GM12801 (cell line): ENCODE measurements around the gene GAL3ST1.

Experiments
- TF ChIP-seq, protein P1 (sequence below): IDR thresholded peaks from one replicate; pipeline ENCODE4 v1.5.1; 2011; ENCODE audit warnings: control low read depth; ENCODE audit not compliant: insufficient read length; ENCODE audit errors: extremely low read depth

The GAL3ST1 gene, protein sequence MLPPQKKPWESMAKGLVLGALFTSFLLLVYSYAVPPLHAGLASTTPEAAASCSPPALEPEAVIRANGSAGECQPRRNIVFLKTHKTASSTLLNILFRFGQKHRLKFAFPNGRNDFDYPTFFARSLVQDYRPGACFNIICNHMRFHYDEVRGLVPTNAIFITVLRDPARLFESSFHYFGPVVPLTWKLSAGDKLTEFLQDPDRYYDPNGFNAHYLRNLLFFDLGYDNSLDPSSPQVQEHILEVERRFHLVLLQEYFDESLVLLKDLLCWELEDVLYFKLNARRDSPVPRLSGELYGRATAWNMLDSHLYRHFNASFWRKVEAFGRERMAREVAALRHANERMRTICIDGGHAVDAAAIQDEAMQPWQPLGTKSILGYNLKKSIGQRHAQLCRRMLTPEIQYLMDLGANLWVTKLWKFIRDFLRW

DNA sequence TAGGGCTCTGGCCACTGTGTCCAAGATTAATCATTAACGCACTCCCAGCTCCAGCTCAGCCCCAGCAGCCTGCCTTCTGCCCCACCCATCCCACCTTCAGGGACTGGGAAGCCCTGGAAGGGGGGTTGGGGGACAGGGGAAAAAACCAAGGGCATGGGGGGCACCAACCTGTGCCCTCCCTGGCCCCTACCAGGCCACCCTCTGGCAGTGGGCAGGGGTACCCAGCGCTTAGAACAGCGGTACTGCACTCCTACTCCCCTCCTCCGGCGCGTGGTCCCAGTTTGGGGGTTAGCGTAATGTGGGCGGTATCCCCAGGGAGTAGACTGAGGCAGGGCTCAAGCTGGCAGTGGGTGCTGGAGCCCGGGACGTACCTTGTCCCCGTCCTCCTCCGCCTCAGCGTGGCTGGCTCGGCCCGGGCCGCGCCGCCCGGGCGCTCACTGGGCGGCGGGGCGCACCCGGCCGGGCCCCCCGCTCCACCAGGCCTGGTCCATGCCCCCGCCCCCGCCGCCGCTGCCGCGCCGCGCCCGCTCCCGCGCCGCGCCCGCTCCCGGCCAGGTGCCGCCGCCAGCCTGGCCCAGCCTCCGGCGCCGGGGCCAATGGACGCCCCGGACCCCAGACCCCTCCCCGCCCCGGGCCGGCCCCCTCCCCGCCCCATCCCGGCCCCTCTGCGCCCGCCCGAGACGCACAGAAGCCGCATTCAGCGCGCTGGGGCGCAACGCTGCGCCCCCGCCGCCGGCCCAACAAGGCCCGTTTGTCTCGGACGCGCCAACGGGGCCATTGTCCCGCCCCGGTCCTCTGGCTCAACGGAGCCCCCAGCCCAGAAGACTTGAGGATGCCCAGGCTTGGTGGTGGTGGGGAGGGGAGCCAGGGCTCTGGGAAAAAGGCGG, at the start of gene GAL3ST1:
TSS of gene GAL3ST1 (minus strand) at position 571 of the 887 bp plus-strand sequence. CDS start 17,273 bp downstream, outside the sequence.
- TF ChIP-seq, protein P1, sequence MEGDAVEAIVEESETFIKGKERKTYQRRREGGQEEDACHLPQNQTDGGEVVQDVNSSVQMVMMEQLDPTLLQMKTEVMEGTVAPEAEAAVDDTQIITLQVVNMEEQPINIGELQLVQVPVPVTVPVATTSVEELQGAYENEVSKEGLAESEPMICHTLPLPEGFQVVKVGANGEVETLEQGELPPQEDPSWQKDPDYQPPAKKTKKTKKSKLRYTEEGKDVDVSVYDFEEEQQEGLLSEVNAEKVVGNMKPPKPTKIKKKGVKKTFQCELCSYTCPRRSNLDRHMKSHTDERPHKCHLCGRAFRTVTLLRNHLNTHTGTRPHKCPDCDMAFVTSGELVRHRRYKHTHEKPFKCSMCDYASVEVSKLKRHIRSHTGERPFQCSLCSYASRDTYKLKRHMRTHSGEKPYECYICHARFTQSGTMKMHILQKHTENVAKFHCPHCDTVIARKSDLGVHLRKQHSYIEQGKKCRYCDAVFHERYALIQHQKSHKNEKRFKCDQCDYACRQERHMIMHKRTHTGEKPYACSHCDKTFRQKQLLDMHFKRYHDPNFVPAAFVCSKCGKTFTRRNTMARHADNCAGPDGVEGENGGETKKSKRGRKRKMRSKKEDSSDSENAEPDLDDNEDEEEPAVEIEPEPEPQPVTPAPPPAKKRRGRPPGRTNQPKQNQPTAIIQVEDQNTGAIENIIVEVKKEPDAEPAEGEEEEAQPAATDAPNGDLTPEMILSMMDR, result no peak

DNA sequence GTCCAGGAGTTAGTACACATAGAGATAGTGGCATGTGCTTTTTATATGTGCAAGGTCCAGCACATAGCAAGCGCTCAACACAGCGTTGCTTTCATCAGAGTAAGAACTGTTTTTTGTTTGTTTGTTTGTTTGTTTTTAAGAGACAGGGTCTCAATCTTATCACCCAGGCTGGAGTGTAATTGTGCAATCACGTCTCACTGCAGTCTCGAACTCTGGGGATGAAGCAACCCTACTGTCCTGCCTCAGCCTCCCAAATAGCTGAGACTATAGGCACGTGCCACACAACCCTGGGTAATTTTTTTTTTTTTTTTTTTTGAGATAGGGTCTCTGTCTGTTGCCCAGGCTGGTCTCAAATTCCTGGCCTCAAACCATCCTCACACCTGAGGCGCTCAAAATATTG, 43.4 kb upstream of the GAL3ST1 start:
- TF ChIP-seq, protein P1, result no peak

DNA sequence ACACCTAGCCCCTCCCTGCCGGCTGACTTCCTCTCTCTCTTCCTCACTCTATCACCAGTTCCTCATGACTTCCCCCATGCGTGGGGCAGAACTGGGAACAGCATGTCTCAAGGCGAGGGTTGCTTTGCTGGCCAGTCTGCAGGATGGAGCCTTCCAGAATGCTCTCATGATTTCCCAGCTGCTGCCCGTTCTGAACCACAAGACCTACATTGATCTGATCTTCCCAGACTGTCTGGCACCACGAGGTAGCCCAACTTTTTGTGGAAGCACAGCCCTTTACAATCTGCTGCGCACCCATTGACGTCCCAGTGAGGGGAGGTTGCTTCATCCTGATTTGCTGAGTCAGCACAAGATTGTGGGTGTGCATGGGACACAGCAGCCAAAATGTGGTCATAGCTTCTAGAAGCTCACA, 41.1 kb upstream of the GAL3ST1 start:
- TF ChIP-seq, protein P1, result no peak

DNA sequence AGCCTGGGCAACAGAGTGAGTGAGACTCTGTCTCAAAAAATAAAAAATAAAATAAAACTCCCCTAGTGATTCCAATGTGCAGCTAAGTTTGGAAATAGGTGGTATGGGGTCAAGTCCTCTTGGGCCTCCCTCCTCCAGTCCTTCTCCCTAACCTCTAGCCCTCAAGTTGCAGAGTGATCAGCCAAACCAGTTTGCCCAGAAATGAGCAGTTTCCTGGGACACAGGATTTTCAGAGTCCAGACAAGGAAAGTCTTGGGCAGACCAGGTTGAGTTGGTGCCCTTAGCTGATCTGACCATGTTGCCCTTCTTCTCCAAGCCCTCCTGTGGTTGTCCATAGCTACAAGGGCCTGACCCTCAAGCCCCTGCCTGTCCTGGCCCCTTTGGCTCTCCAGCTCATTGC, 40.4 kb upstream of the GAL3ST1 start:
- TF ChIP-seq, protein P1, result no peak

DNA sequence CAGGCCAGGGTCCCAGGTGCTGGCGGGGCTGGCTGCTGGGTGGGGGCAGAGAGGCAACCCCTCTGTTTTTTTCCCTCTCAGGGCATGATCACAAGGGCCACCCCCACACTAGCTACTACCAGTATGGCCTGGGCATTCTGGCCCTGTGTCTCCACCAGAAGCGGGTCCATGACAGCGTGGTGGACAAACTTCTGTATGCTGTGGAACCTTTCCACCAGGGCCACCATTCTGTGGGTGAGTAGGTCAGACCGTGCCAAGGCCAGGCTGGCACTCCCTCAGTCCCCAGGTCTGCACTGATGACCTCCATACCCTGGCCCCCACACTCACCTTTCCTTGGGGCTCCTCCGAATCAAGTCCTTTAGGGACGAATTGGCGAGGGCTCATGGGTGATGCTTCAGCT, 39.8 kb upstream of the GAL3ST1 start:
- TF ChIP-seq, protein P1, result no peak

DNA sequence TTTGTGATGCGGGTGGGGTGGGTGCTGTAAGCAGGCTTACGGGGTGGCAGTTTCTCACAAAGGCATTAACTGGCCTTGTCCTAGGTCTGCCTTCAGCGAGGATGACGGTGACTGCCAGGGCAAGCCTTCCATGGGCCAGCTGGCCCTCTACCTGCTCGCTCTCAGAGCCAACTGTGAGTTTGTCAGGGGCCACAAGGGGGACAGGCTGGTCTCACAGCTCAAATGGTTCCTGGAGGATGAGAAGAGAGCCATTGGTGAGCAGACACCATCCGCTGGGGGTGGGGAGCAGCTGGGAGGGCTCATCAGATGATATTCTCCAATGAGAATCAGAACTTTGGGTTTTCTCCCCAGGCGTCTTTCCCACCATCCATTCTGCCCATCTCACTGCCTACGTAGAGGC, 38.3 kb upstream of the GAL3ST1 start:
- TF ChIP-seq, protein P1, result no peak

DNA sequence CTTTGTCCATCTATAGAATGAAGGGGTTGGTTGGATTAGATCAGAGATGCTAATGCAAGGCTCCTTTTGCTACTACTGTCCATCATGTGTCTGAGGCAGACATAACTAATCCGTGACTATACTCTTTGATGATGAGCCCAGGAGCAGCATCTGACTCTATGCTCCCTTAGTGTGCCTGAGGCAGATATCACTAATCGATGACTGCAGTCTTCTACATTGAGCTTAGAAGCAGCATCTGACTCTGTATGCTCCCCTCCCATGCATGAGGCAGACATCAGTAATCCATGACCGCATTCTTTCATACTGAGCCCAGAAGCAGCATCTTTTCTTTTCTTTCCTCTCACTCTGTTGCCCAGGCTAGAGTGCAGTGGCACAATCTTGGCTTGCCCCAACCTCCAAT, 36.7 kb upstream of the GAL3ST1 start:
- TF ChIP-seq, protein P1, result no peak
